HCT116 (cell line): ENCODE data around the gene TAS1R1.

Source experiments
- MAX ChIP-seq: IDR thresholded peaks from 2 replicates; pipeline ENCODE4 v1.6.1; 2012
- POLR2A ChIP-seq: IDR thresholded peaks from 2 replicates; pipeline ENCODE4 v1.7.0; 2011; ENCODE audit warnings: borderline replicate concordance; ENCODE audit not compliant: insufficient read depth, insufficient read length; ENCODE audit errors: extremely low read depth
- POLR2AphosphoS5 ChIP-seq: IDR thresholded peaks from 2 replicates; pipeline ENCODE4 v1.6.1; 2011; ENCODE audit warnings: mild to moderate bottlenecking, low read depth, low read length, moderate library complexity
- RAD21 ChIP-seq: IDR thresholded peaks from 2 replicates; pipeline ENCODE4 v1.6.1; 2012; ENCODE audit warnings: low read depth, mild to moderate bottlenecking
- YY1 ChIP-seq: IDR thresholded peaks from 2 replicates; pipeline ENCODE4 v1.6.1; 2011; ENCODE audit warnings: low read length, low read depth, moderate library complexity, mild to moderate bottlenecking; ENCODE audit not compliant: insufficient replicate concordance; ENCODE audit errors: extremely low read depth
- TF ChIP-seq, protein P1 (sequence below), 3 experiments: fragments of 200-600 bp in 1 of 3; sonication (generic) in 1 of 3; IDR thresholded peaks in 2 of 3; conservative IDR thresholded peaks in 1 of 3; 2 replicates each; pipeline ENCODE4 v1.5.1; 2012 to 2017; ENCODE audit warnings: low read depth in 2 of 3, low read length in 2 of 3, antibody characterized with exemption in 1 of 3, borderline replicate concordance in 1 of 3, control low read depth in 1 of 3, mild to moderate bottlenecking in 1 of 3, mixed read lengths in 1 of 3, mixed run types in 1 of 3, moderate library complexity in 1 of 3; ENCODE audit not compliant: insufficient read depth in 1 of 3
- TF ChIP-seq, protein P2 (sequence below): IDR thresholded peaks from 2 replicates; pipeline ENCODE4 v1.6.1; 2012; ENCODE audit warnings: low read depth
- TF ChIP-seq, protein P3 (sequence below): IDR thresholded peaks from 2 replicates; pipeline ENCODE4 v1.6.1; 2012

DNA sequence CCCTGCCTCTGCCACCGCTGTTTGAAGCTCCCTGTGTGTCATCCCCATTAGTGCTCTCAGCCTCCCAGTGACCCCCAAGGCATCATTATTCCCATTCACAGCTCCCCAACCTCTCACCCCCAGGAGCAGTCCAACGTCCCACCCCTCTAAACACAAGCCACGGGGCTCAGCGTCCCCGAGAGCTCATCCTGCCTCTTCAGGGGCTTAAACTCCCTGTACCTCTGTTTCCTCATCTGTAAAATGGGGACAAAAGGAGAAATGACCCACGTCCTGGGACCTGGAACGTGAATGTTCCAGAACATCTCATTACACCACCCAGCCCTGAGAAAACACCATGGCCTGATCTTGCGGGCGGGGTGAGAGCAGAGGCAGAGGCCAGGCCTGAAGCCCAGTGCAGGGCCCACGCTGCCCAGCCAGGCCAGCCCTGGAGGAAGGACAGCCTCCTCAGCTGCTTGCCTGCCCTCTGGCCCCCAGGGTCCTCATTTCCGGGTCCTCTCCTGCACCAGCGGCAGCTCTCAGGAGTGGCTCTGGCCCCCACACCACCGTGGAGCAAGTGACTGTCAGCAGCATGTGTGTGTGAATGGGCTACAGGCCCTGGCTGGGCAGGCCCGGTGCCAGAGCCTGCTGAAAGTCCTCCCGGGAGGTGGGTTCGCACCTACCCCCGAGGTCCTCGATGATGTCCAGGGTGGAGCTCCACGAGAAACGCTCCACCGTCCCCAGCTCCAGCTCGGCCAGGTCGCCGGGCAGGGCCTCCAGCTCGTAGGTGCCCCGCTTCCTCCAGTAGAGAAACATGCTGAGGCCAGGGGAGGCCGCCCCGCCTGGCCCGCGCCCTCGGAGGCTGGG, 49.5 kb upstream of the TAS1R1 start:
- TF ChIP-seq RAD21 (no peak), YY1 (no peak), POLR2A (no peak), POLR2AphosphoS5 (no peak), MAX (no peak)
- TF ChIP-seq, protein P1, sequence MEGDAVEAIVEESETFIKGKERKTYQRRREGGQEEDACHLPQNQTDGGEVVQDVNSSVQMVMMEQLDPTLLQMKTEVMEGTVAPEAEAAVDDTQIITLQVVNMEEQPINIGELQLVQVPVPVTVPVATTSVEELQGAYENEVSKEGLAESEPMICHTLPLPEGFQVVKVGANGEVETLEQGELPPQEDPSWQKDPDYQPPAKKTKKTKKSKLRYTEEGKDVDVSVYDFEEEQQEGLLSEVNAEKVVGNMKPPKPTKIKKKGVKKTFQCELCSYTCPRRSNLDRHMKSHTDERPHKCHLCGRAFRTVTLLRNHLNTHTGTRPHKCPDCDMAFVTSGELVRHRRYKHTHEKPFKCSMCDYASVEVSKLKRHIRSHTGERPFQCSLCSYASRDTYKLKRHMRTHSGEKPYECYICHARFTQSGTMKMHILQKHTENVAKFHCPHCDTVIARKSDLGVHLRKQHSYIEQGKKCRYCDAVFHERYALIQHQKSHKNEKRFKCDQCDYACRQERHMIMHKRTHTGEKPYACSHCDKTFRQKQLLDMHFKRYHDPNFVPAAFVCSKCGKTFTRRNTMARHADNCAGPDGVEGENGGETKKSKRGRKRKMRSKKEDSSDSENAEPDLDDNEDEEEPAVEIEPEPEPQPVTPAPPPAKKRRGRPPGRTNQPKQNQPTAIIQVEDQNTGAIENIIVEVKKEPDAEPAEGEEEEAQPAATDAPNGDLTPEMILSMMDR (IDR thresholded peaks at IDR 0.05 in 2 of 3, conservative IDR thresholded peaks at IDR 0.05 in 1 of 3; ENCODE audit: borderline replicate concordance in 1 of 3, insufficient read depth in 1 of 3, low read depth in 2 of 3, low read length in 2 of 3), result no peak
- TF ChIP-seq, protein P2, sequence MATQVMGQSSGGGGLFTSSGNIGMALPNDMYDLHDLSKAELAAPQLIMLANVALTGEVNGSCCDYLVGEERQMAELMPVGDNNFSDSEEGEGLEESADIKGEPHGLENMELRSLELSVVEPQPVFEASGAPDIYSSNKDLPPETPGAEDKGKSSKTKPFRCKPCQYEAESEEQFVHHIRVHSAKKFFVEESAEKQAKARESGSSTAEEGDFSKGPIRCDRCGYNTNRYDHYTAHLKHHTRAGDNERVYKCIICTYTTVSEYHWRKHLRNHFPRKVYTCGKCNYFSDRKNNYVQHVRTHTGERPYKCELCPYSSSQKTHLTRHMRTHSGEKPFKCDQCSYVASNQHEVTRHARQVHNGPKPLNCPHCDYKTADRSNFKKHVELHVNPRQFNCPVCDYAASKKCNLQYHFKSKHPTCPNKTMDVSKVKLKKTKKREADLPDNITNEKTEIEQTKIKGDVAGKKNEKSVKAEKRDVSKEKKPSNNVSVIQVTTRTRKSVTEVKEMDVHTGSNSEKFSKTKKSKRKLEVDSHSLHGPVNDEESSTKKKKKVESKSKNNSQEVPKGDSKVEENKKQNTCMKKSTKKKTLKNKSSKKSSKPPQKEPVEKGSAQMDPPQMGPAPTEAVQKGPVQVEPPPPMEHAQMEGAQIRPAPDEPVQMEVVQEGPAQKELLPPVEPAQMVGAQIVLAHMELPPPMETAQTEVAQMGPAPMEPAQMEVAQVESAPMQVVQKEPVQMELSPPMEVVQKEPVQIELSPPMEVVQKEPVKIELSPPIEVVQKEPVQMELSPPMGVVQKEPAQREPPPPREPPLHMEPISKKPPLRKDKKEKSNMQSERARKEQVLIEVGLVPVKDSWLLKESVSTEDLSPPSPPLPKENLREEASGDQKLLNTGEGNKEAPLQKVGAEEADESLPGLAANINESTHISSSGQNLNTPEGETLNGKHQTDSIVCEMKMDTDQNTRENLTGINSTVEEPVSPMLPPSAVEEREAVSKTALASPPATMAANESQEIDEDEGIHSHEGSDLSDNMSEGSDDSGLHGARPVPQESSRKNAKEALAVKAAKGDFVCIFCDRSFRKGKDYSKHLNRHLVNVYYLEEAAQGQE, result no peak
- TF ChIP-seq, protein P3, sequence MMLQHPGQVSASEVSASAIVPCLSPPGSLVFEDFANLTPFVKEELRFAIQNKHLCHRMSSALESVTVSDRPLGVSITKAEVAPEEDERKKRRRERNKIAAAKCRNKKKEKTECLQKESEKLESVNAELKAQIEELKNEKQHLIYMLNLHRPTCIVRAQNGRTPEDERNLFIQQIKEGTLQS, result no peak
